Suppressor macrophage (primary cell): ENCODE measurements around the gene RIT2.
"Not testable (repeated sequence)": the region's sequence is repeated elsewhere in the genome, so short reads cannot be mapped to it uniquely, and the experiment has no call there.

Experiments
- DNase-seq, 4 experiments: peaks; one replicate each; pipeline ENCODE4 v3.0.0-alpha.2; 2020 to 2022

The RIT2 gene

GRCh38 chr18:42824178-42824577 lies 291.3 kb downstream of the RIT2 start:
- DNase-seq: no peak

- DNase-seq: no peak
Observed at GRCh38 chr18:42822711-42823110, 292.8 kb downstream of the RIT2 start.

DNA sequence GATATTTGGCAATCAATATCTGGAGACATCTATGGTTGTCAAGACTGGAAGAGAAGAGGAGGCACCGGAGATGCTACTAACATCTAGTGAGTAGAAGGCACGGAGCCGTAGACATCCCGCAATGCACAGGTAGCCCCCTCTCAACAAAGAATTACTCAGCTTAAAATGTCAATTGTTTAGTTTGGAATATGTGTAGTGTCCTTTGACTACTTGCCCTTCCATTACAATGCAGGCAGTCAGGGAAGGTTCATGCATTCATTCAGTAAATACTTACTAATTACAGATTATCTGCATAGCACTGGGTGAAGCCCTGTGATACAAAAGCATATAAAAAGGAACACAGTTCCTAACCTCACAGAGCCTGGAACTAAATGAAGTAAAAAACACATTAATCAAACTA lies 294.0 kb downstream of the RIT2 start:
- no peak for DNase-seq

DNA sequence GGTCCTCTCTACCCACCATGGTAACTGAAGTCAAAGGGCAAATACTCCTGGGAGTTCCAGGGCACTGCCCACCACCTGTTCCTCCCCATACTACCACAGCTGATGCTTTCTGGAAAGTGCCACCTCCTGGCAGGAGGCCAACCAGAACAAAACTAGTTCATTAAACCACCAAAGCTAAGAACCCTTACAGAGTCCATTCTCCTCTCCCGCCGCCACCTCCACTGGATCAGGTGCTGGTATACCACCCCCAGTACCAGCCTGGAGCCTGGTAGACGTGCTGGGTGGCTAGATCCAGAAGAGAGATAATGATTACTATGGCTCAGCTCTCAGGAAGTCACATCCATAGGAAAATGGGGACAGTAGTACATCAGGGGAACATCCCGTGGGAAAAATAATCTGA lies 300.9 kb downstream of the RIT2 start:
- DNase-seq: no peak

DNA sequence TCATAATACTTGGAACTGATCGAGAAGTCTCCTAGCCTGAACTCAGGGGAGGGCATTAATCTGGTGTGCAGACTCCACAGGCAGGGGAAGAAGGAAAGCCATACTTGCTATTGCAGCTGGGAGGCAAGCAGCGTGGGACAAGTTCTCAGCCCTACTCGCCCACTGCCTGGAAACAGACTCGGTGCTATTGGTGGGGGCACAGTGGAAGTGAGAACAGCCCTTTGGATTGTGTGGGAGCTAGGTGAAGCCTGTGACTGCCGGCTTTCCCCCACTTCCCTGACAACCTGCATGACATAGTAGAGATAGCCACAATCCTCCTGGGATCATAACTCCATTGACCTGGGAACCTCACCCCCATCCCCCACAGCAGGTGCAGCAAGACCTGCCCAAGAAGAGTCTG lies 301.3 kb downstream of the RIT2 start:
- no peak for DNase-seq

DNA sequence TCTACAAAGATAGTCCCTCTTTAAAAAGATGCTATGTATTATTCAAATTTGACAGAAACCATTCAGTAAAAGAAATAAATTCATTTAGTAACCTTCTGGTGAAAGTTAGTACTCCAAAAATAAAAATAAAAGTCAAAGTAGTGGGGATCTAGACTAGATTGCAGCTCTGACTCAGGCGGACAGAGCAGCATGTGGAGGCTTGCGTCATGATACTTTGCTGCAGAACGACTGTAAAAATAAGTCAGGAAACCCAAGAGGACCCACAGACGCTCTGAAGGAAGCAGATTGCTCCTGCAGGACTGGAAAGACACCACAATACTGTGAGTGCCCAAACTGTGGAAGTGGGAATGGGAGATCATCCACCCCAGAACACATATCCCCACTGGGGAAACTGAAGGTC lies 301.9 kb downstream of the RIT2 start:
- DNase-seq: no peak

GRCh38 chr18:42807887-42808286 lies 307.6 kb downstream of the RIT2 start:
- no peak for DNase-seq

DNA sequence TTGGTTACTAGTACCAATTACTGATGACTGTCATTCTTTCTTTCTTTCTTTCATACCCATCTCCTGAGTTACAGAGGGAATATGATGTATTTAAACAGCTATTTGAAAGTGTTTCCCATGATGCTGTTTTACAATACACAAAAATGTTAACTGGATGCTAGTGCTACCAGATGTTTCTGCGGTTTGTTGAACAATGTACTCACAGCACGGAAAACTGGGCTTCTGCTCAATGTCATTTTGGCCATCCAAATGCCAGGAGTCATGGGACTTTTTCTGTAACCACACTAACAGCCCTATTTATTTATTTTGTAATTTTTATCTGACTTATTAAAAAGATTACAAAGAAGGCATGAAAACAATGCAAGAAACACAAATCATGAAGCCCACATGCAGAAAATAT lies 313.8 kb downstream of the RIT2 start:
- no peak for DNase-seq

DNA sequence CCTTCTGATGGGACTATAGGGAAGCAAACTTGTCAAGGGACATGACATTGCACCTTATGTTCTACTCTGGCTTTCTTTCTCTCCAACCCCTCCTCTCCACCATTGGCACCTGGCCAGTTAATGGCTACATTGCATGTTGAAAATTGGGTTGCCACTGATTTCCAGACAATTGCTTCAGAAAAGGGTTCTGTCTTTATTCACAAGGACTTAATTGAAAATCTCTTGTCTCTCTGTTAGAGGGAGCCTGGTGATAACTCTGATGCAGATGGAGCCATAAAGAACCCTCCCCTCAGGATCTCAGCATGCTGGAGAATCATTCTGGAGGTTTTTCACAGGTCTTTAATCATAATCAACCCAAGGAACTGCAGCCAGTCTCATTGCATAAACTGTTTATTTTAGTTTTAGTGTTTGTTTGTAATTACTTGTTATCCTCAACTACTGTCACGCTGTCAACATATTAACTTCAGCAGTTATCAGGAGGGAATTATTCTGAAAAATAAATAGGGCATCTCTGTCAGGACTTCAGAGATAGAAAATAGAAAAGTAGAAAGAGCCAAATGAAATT lies 316.8 kb downstream of the RIT2 start:
- no peak for DNase-seq

GRCh38 chr18:42795213-42795789 lies 320.2 kb downstream of the RIT2 start:
- DNase-seq: not testable (repeated sequence)

DNA sequence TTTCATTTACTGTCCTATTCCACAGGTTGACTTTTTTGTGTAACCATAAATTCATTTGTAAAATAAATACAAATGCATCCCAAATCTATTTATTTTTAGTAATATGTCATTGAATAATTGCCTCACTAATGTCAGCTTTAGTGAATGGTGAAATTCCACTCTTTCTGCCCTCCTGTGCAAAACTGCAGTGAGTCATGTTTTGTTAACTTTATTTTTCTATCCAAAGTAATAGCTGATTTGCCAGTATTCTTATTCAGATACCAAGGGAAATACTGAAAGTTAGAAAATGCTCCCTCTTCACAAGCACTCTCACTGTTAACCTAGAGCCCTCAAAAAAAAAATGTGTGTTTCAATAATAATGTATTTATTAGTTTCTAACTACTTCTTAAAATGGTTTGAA lies 322.8 kb downstream of the RIT2 start:
- DNase-seq: no peak

DNA sequence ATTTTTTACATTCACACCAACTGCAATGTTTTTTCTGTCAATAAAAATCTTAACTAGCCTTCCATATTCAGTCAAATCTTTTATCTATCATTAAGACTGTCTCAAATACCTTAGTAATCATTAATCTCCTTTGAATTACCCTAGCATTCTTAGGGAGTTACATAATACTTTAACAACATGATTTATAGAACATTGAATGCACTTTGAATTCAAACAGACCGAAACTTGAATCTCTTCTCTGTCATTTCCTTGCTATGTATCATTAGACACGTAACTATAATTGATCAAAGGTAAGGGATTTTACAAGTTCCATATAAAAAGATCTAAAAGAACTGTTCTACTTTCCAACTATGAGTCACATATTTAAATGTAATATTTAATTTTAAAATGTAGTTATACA lies 330.9 kb downstream of the RIT2 start:
- no peak for DNase-seq

DNA sequence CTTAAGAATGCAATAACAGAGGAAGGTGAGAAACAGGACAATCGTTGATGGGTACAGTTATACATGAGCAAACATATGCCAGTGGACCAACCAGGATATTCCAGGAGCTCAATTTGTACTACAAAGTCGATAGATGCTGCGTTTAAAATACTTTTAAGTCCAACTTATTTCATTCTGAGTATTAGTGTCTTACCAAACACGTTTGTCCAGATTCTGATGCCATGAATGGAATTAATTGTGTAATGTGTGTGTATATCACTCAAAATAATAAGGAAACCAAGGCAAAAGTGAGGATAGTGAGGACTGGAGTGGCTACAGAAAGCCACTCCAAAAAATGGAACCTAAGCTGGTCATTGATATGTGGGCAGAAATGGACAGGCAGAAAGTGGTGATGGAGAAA lies 332.6 kb downstream of the RIT2 start:
- no peak for DNase-seq

GRCh38 chr18:42781298-42781815 lies 334.1 kb downstream of the RIT2 start:
- DNase-seq: no peak

GRCh38 chr18:42780171-42780570 lies 335.3 kb downstream of the RIT2 start:
- DNase-seq: no peak

GRCh38 chr18:42778445-42779042 lies 336.9 kb downstream of the RIT2 start:
- DNase-seq: no peak

GRCh38 chr18:42778024-42778423 lies 337.5 kb downstream of the RIT2 start:
- DNase-seq: no peak

DNA sequence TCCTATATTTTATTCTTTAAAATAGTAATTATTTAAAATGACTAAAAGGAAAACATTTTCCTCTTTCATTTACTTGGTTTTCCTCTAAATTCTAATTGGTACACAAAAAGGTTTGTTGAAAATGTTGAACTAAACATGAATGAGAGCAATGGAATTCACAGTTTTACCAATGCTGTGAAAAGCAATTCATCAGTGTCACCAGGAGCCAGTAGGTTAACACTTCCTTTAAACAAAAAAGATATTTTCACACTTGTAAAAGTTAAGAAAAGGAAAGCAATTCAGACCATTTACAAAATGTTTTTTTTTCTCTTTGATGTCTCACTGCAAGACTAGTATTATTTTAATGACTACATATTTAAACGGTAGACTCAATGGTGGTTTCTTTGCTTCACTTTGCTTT lies 341.6 kb downstream of the RIT2 start:
- no peak for DNase-seq

DNA sequence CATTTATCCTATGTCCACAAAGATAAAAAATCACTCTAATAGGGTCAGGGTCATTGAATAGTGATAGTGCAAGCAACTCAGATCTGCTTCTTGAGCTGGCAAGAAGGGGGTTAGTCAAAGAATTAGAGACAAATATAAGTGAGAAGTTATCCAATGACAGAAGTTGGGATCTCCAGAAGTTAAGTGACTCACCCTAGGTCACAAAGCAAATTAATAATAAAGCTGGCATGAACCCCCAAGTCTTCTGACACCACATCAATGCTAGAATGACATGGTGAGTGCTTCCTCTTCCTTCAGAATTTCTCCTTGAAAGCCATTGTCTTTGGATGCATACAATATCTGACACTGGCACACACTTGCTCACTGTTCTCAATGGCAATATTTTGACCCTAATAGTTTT lies 343.5 kb downstream of the RIT2 start:
- DNase-seq: no peak

GRCh38 chr18:42765302-42765701 lies 350.2 kb downstream of the RIT2 start:
- no peak for DNase-seq

DNA sequence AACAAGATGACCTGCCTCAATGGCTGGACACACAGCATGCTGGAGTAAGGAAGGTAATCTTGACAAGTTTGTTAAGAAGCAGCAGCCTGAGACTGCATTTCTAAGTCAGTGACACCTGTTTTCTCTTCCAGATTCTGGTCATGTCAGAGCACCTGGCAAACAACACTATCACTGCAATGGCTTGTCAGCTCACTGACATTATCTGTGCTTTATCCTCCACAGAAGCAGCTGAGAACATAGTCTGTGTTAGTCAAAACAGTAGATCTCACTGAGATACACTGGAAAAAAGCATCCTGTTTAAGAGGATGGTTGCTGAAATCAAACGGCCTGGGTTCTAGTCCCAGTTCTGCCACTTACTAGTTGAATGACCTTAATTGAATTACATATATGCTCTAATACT lies 355.2 kb downstream of the RIT2 start:
- DNase-seq: no peak

DNA sequence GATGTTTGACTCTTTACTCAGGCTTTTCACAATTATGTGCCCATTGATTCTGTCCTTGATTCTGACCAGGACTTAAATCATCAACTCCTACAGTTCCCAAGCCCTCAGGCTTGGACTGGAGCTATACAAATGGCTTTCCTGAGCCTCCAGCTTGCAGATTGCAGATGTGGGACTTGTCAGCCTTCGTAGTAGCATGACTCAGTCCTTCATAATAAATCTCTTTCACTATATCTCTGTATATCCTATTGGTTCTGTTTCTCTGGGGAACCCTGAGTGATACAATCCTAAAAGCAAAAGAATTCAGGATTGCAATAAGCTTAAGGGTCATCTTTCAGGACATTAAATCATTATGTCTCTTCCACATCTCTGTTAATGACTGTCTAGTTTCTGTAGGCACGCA lies 356.6 kb downstream of the RIT2 start:
- DNase-seq: no peak

- DNase-seq: no peak
Observed at GRCh38 chr18:42756214-42756613, 359.3 kb downstream of the RIT2 start.

- DNase-seq: no peak
Observed at GRCh38 chr18:42752916-42753315, 362.6 kb downstream of the RIT2 start.

GRCh38 chr18:42746794-42747193 lies 368.7 kb downstream of the RIT2 start:
- DNase-seq: no peak
